IMR-90 (cell line): Measurements from ENCODE around the gene CAVIN2.

ENCODE experiments used
- BHLHE40 ChIP-seq: fragments of 150-350 bp; IDR thresholded peaks from 2 replicates; pipeline ENCODE4 v1.6.1; 2016; ENCODE audit warnings: mild to moderate bottlenecking, low read depth, low read length
- CEBPB ChIP-seq: IDR thresholded peaks from 2 replicates; pipeline ENCODE4 v1.6.1; 2012; ENCODE audit warnings: low read depth, low read length, improper control_type of control experiment
- CHD1 ChIP-seq: IDR thresholded peaks from 2 replicates; pipeline ENCODE4 v1.6.1; 2012; ENCODE audit warnings: low read depth, low read length, improper control_type of control experiment
- CTCF ChIP-seq: conservative IDR thresholded peaks from 2 replicates; pipeline ENCODE4 v1.5.1; 2012; ENCODE audit warnings: mild to moderate bottlenecking, low read depth, low read length, improper control_type of control experiment
- FOS ChIP-seq: fragments of 150-350 bp; IDR thresholded peaks from 2 replicates; pipeline ENCODE4 v1.6.1; 2016; ENCODE audit warnings: low read depth, low read length
- MAFK ChIP-seq: IDR thresholded peaks from 2 replicates; pipeline ENCODE4 v1.6.1; 2012; ENCODE audit warnings: low read depth, low read length, improper control_type of control experiment
- MAZ ChIP-seq: IDR thresholded peaks from 2 replicates; pipeline ENCODE4 v1.6.1; 2012; ENCODE audit warnings: low read depth, mild to moderate bottlenecking, low read length, improper control_type of control experiment, moderate library complexity, borderline replicate concordance
- MXI1 ChIP-seq: IDR thresholded peaks from 2 replicates; pipeline ENCODE4 v1.6.1; 2012; ENCODE audit warnings: low read depth, mild to moderate bottlenecking, low read length, moderate library complexity, borderline replicate concordance
- NFE2L2 ChIP-seq: fragments of 150-350 bp; IDR thresholded peaks from 2 replicates; pipeline ENCODE4 v1.6.1; 2016; ENCODE audit warnings: low read depth, mild to moderate bottlenecking, low read length
- POLR2A ChIP-seq: IDR thresholded peaks from 2 replicates; pipeline ENCODE4 v1.6.1; 2012; ENCODE audit warnings: mild to moderate bottlenecking, low read depth, low read length
- RCOR1 ChIP-seq: IDR thresholded peaks from 2 replicates; pipeline ENCODE4 v1.6.1; 2012; ENCODE audit warnings: mild to moderate bottlenecking, low read length, improper control_type of control experiment; ENCODE audit not compliant: insufficient replicate concordance
- RFX5 ChIP-seq: IDR thresholded peaks from 2 replicates; pipeline ENCODE4 v1.8.0; 2012; ENCODE audit warnings: low read depth, mild to moderate bottlenecking, low read length, moderate library complexity
- SMC3 ChIP-seq: fragments of 150-350 bp; IDR thresholded peaks from 2 replicates; pipeline ENCODE4 v1.6.1; 2016; ENCODE audit warnings: low read depth, mild to moderate bottlenecking, antibody characterized with exemption, low read length, moderate library complexity
- USF2 ChIP-seq: fragments of 150-350 bp; IDR thresholded peaks from 2 replicates; pipeline ENCODE4 v1.6.1; 2017; ENCODE audit warnings: mild to moderate bottlenecking, antibody characterized with exemption, low read length, low read depth

GRCh38 chr2:191867507-191867847 is 20.6 kb upstream of the CAVIN2 start:
- TF ChIP-seq CTCF (no peak), MAFK (no peak), RFX5 (no peak), POLR2A (no peak), FOS (no peak), SMC3 (no peak), USF2 (no peak), MXI1 (no peak), CEBPB (no peak), MAZ (no peak), RCOR1 (no peak), NFE2L2 (no peak), BHLHE40 (no peak), CHD1 (no peak)
